A172 (cell line): Measurements from ENCODE around the gene SSTR5. TPM values are rescaled to one million over a fixed set of nuclear protein-coding genes. Genes with fewer than 3 reads are reported as not detected.
"Not testable (repeated sequence)": the region's sequence is repeated elsewhere in the genome, so short reads cannot be mapped to it uniquely, and the experiment has no call there.

ENCODE experiments used
- DNase-seq: peaks from one replicate; pipeline ENCODE4 v3.0.0-alpha.2; 2015; ENCODE audit warnings: low spot score
- total RNA-seq: library from RNA; depleted of rRNA; stranded (reverse); fragments of >200 nt; shearing (Covaris generic); gene quantifications from 2 replicates; pipeline ENCODE4 v1.2.3, GENCODE V29; 2014

SSTR5 gene
- total RNA-seq, 1 experiment from 2014 or later, result not detected

DNA sequence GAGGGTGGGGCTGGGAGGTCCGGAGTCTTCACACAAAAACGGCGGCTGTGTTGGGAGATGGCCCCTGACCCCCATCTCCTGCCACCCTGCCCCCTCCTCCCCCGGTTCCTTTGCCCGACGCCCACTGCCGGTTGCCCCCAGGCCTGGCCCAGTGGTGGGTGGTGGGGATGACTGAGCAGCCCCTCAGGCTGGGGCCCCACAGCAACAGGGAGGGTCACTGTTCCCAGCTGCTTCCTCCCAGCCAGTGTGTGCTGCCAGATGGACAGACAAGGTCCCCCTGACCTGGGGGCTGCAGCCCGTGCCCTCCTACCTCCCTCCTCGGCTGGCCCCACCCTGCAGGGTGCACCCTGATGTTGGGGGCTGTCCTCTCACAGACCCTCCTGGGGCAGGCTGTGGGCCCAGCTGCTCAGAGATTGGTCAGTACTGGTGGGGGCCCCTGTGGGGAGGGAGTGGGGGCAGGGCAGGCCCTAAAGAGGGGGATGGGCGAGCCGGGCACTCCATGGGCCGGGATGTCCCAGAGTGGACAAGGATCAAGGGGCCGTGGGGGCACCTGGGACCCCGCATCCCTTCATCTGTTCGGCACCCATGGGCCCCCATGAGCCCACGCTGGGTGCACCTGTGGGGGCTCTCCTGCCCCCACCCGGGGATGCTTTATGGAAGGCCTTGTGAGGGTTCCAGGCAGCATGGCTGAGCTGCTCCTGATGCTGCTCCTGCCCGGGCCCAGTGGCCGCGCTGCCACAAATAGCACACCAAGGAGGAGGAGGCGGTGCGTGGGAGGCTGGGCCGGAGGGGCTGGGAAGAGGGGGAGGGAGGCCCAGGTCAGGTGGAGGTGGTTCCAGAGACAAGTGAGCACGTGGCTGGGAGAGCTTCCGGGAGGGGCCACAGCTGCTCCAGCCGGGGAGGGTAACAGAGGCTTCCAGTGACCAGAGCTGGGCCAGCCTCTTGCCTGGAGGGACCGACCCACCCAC lies 18.4 kb downstream of the SSTR5 start:
- DNase-seq, result no peak

DNA sequence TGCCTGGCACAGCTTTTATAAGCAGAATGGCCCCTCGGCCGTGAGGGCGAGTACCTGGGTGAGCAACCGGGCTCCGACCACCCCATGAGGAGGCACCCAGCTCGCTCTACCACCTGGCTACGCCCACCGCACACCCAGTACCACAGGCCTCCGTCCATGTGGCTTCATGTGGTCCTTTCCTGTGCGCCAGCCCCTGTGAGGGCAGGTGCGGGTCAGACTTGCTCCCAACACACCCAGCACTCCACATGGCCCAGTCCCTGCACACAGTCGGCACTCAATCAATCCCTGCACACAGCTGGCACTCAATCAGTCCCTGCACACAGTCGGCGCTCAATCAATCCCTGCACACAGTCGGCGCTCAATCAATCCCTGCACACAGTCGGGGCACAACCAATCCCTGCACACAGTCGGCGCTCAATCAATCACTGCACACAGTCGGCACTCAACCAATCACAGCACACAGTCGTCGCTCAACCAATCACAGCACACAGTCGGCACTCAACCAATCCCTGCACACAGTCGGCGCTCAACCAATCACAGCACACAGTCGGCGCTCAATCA lies 19.5 kb downstream of the SSTR5 start:
- DNase-seq, result no peak

DNA sequence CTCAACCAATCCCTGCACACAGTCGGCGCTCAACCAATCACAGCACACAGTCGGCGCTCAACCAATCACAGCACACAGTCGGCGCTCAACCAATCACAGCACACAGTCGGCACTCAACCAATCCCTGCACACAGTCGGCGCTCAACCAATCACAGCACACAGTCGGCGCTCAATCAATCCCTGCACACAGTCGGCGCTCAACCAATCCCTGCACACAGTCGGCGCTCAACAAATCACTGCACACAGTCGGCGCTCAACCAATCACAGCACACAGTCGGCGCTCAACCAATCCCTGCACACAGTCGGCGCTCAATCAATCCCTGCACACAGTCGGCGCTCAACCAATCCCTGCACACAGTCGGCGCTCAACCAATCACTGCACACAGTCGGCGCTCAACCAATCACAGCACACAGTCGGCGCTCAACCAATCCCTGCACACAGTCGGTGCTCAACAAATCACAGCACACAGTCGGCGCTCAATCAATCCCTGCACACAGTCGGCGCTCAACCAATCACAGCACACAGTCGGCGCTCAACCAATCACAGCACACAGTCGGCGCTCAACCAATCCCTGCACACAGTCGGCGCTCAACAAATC lies 20.2 kb downstream of the SSTR5 start:
- DNase-seq, result not testable (repeated sequence)

DNA sequence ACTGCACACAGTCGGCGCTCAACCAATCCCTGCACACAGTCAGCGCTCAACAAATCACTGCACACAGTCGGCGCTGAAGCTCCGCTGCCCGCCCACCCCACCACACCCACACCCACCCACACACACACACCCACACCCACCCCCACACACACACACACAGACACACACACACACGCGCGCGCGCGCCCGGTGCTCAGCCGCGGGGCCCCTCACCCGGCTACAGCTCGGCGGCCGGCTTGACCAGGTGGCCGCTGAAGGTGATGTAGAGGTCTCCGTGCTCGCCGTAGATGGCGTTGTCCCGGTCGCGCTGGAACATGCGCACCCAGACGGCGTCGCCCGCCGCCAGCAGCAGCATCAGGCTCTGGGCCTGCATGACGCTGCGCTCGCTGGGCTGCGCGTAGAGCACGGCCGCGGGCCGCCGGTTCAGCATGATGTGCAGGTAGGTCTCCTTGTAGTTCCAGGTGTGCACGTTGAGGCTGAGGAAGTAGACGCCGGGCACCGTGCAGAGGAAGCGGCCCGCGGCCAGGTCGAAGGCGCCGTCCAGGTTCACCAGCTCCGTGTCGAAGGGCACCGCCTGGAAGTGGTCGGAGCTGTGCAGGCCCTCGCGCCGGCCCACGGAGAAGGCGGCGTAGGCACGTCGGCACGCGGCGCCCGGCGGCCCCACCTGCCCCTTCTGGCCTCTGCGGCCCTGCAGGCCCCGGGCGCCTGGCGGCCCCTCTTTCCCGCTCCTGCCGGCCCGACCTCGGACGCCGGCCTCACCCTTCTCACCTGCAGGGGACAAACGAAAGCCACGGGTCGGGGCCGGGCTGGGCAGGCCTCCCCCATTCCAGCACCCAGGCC lies 21.0 kb downstream of the SSTR5 start:
- no peak for DNase-seq

DNA sequence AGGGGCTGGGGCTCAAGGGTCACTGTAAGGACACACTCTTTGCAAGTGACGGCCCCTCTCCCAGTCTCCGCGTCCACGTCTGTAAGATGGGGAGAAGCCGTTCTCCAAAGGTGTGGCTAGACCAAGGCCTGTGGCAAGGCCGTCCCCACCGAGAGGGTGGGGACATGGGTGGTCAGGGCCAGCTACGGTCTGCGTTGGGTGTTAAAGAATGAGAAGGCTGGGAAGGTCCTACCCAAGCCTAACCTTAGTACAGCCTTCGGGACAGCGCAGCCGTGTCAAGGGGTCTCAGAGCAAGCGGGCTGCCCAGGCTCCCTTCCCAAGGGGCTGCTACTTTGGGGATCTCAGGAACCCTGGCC lies 21.6 kb downstream of the SSTR5 start:
- DNase-seq, result no peak

DNA sequence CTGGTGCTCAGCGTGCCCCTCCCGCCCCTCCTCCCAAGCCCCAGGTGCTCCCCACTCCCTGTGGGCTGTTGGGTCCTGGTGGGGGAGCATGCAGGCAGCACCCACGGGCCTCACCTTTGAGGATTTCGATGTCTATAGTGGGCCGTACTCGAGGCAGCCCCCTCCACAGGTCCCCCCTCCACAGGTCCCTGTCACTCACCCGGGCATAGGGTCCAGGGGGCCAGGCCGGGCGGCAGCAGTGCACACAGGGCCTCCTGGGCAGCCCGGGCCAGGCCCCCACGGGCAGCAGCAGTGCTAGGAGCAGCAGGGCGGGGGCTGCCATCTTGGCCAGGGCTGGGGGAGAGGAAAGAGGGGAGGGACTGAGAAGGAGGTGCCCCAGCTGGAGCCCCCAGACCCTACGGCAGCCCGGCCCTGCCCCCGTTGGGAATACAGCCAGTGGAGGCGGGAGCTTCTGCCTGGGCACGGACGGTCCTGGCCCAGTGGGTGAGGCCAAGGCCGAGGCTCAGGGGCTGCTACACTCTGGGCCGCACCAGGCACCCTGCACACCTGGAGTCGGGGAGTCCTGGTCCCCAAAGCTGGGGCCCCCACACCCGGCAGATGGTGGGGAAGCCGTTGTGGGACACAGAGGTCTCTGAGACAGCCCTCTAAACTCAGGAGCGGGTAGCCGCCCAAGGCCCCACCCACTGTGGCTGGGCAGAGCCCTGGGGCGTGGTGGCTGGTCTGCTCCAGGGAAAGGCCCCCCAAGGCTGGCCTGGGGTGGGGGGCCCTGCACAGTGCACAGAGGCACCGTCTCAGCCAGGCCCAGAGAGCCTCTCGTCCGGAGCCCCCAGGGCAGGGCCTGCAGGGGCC lies 22.3 kb downstream of the SSTR5 start:
- DNase-seq, result no peak

DNA sequence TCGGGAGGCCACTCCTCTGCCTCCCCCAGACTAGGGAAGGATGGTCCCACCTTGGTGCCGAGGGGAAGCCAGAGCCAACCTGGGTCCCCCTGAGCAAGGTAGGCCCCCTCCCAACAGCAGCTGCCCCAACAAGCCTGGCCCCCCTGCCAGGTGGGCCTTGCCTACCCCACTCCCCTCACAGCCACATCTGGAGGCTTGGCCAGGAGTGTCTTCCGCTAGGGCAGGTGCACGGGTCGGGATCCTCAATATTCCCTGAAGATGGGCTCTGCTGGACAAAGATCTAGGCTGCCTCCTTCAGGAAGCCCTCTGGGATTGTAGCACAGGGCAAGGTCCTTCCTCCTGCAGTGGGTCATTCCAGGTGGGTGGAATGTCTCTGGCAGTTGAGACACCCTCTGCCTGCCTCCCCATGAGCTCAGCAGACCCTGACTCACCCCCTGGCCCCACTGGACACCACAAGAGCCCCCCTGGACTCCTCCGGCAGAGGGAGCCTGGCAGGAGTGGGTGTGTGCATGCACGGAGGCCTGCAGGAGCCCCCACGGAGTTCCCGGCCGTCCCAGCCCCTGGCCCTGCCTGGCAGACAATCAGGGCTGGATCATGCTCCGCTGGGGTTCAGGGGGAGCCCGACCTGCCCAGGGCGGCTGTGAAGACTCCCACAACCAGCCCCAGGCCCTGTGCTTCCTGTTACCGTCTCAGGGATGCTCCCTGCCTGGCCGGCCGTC lies 23.1 kb downstream of the SSTR5 start:
- DNase-seq, result no peak

DNA sequence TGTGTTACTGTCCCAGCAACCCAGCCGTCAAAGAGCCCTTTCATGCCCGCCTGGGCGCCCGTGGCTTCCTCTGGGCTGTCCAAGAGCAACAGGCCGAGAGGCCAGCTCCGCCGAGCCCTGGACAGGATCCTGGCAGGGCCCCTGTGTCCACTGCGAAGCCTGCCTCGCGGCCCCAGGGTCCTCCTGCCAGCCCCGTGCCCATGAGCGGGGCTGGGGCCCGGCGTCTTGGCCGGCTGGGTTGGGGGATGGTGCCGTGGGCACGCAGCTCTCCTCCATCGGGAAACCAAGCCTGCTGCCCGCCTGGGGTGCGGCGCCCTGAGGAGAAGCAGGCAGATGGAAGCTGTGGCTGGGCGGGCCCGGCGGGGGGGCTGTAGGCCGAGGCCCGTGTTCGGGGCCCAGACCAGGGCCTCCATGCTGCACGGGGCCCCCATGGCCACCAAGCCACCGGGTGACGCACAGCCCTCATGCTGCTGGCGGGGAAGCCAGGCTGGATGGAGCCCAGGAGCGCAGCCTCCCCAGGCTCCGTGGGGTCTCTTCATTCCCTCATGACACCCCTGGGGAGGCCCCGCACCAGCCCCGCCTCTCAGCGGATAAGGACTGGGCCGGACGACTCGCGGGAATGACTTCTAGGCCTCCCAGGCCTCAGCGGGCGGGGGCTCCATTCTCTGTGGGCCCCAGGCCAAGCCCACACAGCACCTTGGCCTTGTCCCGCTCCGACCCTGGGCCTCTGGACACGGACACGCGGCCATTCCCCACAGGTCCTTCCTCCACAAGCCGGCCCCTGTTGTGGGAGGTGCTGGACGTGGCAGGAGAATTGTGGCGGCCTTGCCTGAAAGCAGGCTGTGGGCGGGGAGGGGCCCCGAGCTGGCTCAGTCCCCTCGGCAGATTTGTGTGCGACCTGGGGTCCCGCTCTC lies 23.9 kb downstream of the SSTR5 start, which contains the start of gene C1QTNF8:
Gene C1QTNF8 (minus strand): TSS at position 76 of the 914 bp plus-strand sequence. CDS start 1,322 bp downstream, outside the sequence.
- no peak for DNase-seq

DNA sequence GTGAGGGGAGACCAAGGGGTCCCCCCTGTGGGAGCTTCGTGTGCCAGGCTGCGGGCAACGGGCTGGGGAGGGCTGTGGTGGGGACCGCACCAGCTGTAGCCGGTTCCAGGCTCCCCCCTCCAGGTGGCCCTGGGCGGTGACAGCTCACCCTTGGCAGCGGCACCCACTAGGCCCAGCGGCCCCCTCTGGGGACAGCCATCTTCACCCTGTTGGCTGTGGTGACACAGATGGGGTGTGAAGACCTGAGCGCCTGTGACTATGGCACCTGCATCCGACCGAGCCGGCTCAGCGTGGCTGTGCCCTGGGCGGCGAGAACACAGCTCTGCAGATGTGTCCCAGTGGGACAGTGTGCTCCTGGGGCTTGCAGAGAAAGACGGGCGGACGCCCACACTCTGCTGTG lies 24.6 kb downstream of the SSTR5 start:
- no peak for DNase-seq

DNA sequence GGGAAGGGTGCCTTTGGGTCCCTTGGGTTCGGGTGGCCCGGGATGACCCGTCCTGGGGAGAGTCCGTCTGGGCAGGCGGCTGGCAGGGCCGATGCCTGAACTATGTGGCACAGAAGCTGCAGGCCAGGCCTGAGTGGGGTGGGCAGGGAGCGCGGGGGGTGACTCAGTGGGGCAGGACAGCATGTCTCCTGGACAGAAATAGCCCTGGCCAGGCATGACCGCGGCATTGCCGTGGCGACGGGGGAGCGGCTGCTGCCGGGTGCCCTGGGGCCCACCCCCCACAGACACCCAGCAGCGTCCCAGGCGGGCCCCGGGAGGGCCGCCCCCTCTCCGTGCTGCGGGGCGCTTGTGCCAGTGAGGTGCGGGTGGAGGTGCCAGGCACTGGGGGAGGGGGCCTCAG lies 25.3 kb downstream of the SSTR5 start:
- DNase-seq, result peak; percentile 71

DNA sequence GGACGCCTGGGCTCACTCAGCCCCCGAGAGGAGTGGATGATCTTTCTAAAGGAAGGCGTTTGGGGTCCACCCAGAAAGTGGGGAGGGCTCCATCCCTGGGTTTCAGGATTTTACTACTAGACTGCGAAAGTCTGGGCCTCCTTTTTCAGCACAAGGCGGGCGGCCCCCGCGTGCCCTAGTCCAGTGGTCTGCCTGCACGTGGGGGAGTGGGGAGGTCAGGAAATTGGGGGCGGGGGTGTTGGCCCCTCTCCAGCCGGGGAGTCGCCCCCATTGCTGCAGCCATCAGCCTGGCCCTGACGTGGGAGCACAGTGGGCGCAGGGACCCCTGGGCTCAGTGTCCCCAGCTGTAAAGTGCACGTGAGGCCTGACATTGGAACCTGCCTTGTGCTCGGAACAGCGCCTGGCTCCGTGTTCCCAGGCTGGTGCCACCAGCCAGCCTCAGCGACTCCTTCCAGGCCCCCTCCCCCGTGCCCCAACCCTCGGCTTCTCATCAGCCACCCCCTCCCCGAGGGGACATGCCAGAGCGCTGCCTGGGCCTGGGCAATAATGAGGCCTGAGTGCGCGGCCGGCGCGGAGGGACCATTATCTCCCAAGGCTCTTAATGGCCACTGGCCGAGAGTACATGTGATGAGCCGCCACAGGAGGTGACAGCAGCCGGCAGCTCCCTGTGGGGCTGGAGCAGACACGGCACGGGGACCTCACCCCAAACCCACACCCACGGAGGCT lies 25.9 kb downstream of the SSTR5 start:
- DNase-seq, result no peak

DNA sequence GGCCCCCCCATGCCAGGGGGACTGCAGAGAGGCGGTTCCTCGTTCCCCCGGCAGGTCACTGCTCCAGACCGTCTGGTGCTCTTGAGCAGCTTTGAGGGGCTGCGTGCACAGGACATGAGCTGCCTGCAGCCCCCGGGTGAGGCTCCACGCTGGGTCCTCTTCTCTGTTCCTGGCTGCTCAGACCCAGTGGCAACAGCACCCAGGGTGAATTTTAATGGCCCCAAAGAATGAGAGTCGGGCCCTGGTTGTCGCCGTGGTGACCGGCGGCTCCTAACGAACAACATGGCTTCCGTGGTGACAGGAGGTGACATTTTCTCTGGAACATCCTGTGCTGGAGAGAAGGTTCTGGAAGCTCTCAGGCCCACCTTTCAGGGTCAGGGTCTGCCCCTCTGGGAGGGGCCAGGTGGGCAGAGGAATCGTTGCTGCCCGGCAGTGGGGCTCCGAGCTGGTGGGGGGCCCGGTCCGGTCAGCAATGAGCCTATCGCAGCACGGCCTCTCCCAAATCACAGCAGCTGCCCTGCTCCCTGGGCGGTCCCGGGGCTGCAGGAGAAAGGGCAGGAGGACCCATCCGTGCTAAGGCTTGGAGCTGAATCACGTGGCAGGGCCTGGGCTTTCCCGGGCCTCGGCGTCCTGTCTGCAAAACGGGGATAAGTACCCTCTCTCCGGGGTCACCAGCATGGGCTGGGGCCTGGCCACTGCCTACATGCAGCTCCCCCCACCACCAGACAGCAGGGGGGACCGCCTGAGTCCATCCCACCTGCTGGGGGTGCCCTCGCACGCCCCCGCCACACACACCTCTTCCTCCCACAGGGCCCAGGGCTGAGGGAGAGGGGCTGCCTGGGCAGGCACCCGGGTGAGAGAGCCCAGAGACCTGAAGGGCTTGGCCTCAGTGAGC lies 26.9 kb downstream of the SSTR5 start:
- no peak for DNase-seq

DNA sequence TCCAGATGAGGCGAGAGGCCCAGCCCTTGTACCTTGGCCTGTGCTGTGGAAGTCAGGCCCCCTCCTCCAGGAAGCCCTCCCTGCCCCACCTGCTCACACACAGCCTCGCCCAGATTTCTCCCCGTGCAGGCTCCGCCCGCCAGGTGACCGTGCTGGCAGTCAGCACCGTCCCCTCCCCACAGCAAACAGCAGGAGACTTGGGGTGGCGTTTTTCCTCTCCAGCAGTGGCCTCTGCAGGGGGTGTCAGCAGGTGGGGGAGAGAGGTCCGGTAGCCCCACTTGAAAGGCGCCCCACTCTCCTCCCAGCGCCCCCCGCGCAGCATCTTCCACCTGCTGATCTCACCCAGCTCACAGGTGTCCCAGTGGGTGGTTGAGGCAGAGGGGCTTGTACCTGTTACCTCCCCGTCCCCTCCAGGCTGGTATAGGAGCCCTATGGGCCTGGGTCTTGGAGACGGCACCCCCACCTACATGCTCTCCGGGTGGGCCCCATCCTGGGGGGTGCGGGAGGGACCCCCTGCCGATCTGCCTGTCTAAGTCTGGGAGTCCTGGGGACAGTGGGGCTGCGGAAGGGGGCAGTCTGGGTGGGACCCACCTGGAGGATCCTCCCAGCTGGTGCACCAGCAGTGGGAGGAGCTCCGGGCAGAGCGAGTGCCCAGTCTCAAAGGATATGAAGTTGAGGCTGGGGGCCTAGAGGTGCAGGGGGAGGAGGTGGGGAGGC lies 27.7 kb downstream of the SSTR5 start:
- no peak for DNase-seq

DNA sequence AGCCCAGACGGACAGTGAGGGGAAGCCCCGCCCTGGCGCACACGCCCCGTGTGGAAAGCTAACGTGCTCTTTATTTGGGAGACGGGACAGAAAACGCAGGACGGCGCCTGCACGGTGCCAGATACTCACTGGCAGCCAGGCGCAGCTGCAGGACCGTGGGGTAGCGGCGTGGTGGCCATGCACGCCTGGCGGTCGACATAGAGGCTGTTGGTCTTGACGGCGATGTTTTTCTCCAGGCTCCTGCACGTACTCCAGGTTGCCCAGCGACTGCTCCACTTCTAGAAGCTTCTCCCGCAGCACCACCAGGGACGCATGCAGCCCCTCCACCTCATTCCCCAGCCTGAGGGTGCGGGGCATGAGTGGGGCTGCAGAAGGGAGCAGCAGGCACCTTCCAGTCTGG lies 28.6 kb downstream of the SSTR5 start:
- DNase-seq, result no peak

DNA sequence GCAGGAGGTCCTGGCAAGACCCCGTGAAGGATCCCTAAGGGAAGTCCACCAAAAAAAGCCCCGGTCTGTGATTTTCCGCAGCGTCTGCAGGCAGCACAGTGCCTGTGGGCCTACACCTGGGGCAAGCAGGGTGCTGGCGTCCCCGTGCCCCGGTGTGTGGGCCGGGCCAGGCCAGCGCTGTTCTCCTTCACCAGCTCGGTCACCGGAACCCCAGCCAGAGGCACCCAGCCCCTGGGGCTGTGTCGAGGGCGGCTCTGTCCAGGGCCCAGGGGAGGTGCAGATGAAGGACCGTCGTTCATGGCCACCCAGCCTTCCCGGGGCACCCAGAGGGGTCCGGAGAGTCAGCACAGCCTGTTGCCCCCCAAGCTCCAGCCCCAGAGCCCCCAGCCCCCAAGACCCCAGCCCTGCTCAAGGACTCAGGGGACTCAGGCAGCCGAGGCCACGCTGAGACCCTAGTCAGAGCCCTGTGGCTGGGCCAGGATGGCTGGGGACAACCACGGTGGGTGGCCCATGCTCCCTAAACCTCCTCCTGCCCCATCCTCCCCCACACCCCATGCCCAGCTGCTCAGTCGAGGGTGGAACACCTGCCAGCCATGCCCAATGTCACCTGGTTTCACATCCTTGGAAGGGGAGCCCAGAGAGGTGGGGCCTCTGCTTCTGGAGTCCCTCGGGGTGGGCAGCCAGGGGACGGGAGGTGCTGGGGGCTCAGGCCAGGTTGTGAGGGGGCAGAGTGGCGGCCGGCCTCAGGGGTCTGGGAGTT lies 29.2 kb downstream of the SSTR5 start:
- DNase-seq, result no peak

DNA sequence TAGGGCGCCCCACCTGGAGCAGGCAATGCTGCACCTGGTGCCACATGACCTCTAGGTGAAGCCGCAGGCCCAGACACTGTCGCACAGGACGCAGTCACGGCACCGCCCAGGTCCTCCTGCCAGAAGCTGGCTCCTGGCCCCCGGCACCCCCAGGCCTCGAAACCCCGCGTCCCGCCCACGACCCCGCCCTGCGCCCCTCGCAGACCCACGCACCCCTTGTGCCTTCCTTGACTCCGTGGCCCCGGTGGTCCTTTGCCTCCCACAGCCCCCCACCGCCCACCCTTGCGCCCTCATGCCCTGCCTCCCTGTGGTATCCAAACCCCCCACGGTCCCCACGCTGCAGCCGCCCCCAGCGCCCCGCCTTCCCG lies 29.8 kb downstream of the SSTR5 start:
- no peak for DNase-seq
